MG63 (cell line): ENCODE results near the gene ANGPTL5. TPM values are rescaled to one million over a fixed set of nuclear protein-coding genes. Genes with fewer than 3 reads are reported as not detected.
"Not testable (repeated sequence)": the region's sequence is repeated elsewhere in the genome, so short reads cannot be mapped to it uniquely, and the experiment has no call there.

Experiments
- DNase-seq: peaks from one replicate; pipeline ENCODE4 v3.0.0-alpha.2; 2020
- H3K27me3 ChIP-seq: fragments of 250-450 bp; sonication (Bioruptor Pico); 2 replicates; pipeline ENCODE4 v1.5.1; 2020; ENCODE audit warnings: mild to moderate bottlenecking, moderate library complexity
- H3K36me3 ChIP-seq: fragments of 250-450 bp; sonication (Bioruptor Pico); 2 replicates; pipeline ENCODE4 v1.5.1; 2020; ENCODE audit warnings: mild to moderate bottlenecking, moderate library complexity
- H3K4me3 ChIP-seq: fragments of 250-450 bp; sonication (Bioruptor Pico); 2 replicates; pipeline ENCODE4 v1.5.1; 2020; ENCODE audit warnings: mild to moderate bottlenecking, moderate library complexity
- H3K9me3 ChIP-seq: fragments of 250-450 bp; sonication (Bioruptor Pico); 2 replicates; pipeline ENCODE4 v1.5.1; 2020; ENCODE audit warnings: mild to moderate bottlenecking, moderate library complexity
- total RNA-seq: library from RNA; depleted of rRNA; stranded (reverse); fragments of >200 nt; shearing (Covaris generic); gene quantifications from 2 replicates; pipeline ENCODE4 v1.2.3, GENCODE V29; 2014; ENCODE audit warnings: low replicate concordance; rRNA removed

ANGPTL5 gene
- total RNA-seq, 1 experiment from 2014 or later = 0.10 TPM

- Histone ChIP-seq H3K4me3 (no peak overlapping the region), H3K36me3 (no peaks in the 10 kb centered on the region), H3K9me3 (peaks cover 4% of the 10 kb centered on the region), H3K27me3 (no peaks in the 10 kb centered on the region)
- peak; percentile 34 for DNase-seq
Measured at GRCh38 chr11:101860696-101861427, 55.5 kb downstream of the ANGPTL5 start.

DNA sequence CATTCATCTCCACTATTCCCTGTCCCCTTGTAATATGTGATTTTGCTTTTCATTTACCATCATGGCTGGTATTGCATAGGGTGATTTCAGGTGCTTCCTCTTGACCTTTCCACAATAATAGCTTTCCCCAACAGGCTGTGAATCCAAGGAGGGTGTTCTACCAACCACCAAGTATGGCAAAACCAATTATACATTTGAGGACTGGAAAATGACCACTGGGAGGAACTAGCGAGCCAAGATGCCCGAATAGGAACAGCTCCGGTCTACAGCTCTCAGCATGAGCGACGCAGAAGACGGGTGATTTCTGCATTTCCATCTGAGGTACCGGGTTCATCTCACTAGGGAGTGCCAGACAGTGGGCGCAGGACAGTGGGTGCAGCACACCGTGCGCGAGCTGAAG, 64.1 kb downstream of the ANGPTL5 start:
- not testable (repeated sequence) for H3K4me3 ChIP-seq, H3K36me3 ChIP-seq, H3K27me3 ChIP-seq, H3K9me3 ChIP-seq, DNase-seq

DNA sequence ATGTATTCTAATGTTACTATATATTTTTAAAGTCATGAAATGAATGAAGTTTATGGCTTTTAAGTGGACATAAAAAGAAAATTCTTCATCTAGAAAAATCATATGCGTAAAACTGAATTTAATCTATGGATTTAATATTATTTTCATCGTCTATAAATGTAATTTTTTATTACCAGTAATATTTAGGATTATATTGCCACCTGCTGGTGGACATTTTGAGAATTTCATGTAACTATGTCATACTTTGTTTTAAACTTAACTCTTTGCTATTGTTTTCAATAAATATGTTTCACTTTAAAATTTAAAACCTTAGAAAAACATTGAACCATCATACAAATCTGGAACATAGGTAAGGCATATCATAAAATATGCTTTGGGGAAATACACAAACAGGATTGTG, 68.1 kb downstream of the ANGPTL5 start:
- H3K36me3 ChIP-seq = no peaks in the 10 kb centered on the region
- DNase-seq = no peak
- H3K4me3 ChIP-seq = no peak overlapping the region
- no peaks in the 10 kb centered on the region for H3K27me3 ChIP-seq
- H3K9me3 ChIP-seq = no peaks in the 10 kb centered on the region

DNA sequence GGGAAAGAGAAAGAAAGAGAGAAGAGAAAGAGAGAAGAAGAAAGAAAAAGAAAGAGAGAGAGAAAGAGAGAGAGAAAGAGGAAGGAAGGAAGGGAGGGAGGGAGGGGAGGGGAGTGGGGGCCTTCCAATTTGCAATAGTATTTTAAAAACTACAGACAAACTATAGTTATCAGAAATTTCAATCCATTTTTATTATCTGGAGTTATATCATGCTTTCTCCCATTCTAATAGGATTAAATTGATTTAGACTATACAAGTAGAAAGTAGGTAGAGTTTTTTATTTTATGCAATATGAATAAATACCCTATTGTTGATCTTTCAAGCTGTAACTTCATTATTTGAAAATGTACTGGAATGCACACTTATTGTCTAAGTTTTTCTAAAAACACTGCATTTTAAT, 71.7 kb downstream of the ANGPTL5 start:
- no peak overlapping the region for H3K4me3 ChIP-seq
- H3K9me3 ChIP-seq = no peaks in the 10 kb centered on the region
- no peaks in the 10 kb centered on the region for H3K27me3 ChIP-seq
- no peak for DNase-seq
- no peaks in the 10 kb centered on the region for H3K36me3 ChIP-seq

DNA sequence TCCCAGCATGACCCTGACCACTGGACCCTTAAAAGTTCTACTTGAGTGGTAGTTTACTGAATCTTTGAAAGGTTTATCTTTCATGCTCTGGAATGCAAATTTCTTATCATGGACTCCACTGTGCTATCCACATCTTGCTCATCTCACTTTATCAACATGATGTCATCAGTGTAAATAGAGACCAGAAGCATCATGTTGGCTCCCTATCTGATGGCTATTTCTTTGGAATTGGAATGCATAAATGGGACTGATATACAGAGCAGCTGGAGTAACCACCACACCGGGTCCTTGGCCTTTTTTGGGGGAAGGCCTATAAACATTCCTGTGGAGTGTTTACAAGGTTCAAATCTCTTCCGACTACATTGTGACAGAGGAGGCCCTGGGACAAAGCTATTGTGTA, 75.6 kb downstream of the ANGPTL5 start:
- no peak overlapping the region for H3K4me3 ChIP-seq
- H3K9me3 ChIP-seq = no peaks in the 10 kb centered on the region
- no peaks in the 10 kb centered on the region for H3K36me3 ChIP-seq
- DNase-seq = no peak
- H3K27me3 ChIP-seq = no peaks in the 10 kb centered on the region

Other genes starting within 250 kb of the ANGPTL5 start
- gene CEP126, start 1.5 kb downstream of the ANGPTL5 start, total RNA-seq = 0.35 and 0.40 TPM in 2 replicates
- 1.3 and 6.4 TPM in 2 replicates for gene CFAP300, start 130.9 kb upstream of the ANGPTL5 start, total RNA-seq
- gene YAP1, start 193.9 kb upstream of the ANGPTL5 start, total RNA-seq = 19.3 and 28.6 TPM in 2 replicates